GM04503 (cell line): ENCODE measurements around the gene CUL5.
"Not testable (repeated sequence)": the region's sequence is repeated elsewhere in the genome, so short reads cannot be mapped to it uniquely, and the experiment has no call there.

Source experiments
- DNase-seq: peaks from one replicate; pipeline ENCODE4 v3.0.0-alpha.2; 2012; ENCODE audit warnings: low read depth

Gene CUL5

GRCh38 chr11:108025387-108026080 is 16.8 kb downstream of the CUL5 start:
- no peak for DNase-seq

DNA sequence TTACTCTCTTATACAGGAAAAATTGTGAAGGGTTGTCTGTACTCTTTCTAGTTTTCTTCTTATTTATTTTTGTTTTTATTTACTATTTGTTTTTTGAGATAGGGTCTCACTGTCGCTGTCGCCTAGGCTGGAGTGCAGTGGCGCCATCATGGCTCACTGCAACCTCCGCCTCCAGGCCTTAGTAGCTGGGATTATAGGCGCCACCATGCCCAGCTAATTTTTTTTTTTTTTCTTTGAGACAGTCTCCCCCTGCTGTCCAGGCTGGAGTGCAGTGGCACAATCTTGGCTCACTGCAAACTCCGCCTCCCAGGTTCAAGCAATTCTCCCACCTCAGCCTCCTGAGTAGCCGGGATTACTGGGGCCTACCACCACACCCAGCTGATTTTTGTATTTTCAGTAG is 18.4 kb downstream of the CUL5 start:
- no peak for DNase-seq

GRCh38 chr11:108028822-108029441 is 20.2 kb downstream of the CUL5 start:
- DNase-seq = not testable (repeated sequence)

GRCh38 chr11:108031604-108032003 is 22.9 kb downstream of the CUL5 start:
- not testable (repeated sequence) for DNase-seq

DNA sequence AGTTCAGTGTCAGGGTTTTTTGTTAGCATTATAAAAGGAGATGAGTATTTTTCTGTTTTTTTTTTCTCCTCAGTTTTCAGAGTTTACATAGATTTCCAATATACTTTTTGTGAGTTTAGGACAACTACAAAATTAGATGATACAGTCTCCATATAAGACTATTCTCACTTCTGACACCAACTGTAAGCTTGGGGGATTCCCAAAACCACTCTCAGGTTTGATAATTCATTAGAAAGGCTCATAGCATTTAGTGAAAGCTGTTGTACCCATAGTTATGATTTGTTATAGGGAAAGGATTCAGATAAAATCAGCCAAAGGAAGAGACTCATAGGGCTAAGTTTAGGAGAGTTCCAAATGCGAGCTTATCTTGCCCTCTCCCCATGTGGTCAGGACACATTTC is 24.1 kb downstream of the CUL5 start:
- DNase-seq = no peak

DNA sequence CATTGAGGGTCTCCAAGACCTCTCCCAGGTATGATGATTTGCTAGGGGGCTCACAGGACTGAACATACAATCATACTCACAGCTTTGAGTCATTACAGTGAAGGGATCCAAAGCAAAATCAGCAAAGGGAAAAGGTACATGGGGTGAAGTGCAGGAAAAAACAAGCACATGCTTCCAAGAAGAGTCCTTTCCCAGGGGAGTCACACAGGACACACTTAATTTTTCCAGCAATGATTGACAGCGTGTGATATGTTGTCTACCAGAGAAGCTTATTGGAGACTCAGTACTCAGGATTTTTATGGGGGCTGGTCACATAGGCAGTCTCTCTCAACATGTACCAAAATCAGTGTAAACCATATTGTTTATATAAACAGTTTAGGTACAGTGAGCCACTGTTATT is 25.3 kb downstream of the CUL5 start:
- DNase-seq = no peak

GRCh38 chr11:108034952-108035351 is 26.3 kb downstream of the CUL5 start:
- DNase-seq = no peak

- no peak for DNase-seq
Observed at GRCh38 chr11:108035690-108036089, 27.0 kb downstream of the CUL5 start.

DNA sequence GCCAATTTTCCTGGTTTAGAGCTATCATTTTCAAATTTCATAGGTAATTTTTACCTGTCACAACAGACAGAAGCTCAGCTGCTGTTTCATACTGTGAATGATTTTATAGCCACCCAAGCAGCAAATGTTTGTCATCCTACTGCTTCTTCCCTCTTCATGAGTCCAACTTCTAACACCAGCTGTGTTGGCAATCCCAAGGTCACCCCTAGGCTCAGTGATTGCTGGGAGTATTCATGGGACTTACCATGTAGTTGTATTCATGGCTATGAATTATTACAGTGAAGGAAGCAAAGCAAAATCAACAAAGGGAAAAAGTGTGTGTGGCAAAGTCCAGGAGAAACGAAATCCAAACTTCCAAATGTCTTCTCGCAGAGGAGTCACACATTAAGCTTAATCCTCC is 28.5 kb downstream of the CUL5 start:
- no peak for DNase-seq

- peak; percentile 50 for DNase-seq
Observed at GRCh38 chr11:108037636-108038035, 28.9 kb downstream of the CUL5 start.

GRCh38 chr11:108048269-108048668 is 39.6 kb downstream of the CUL5 start:
- no peak for DNase-seq

- DNase-seq = no peak
Observed at GRCh38 chr11:108062336-108062735, 53.6 kb downstream of the CUL5 start.

DNA sequence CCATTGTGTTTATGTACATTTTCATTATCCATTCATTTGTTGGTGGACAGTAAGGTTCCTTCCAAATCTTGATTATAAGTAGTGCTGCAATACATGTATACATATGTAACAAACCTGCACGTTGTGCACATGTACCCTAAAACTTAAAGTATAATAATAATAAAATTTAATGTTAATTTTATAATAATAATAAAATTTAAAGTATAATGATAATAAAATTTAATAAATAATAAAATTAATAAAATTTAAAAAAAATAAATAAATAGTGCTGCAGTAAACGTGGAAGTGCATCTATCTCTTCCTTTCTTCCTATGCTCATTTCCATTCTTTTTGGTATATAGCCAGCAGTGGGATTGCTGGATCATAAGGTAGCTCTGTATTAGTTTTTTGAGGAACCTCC is 54.7 kb downstream of the CUL5 start:
- DNase-seq = no peak

DNA sequence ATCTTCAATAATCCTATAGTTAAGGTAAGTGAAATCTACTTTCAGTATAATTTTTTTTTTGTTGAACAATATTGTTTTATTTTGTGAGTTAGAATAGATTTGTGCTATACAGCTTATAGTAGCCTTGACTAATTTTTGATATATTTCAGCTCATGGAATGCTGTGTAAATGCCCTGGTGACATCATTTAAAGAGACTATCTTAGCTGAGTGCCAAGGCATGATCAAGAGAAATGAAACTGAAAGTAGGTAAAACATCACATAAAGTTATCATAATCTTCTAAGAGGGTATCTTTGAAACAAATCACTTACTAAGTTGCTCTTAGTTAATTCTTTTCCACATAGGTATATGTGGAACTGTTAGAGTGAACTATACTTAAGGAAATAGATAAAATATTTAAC is 61.2 kb downstream of the CUL5 start:
- peak; percentile 21 for DNase-seq

DNA sequence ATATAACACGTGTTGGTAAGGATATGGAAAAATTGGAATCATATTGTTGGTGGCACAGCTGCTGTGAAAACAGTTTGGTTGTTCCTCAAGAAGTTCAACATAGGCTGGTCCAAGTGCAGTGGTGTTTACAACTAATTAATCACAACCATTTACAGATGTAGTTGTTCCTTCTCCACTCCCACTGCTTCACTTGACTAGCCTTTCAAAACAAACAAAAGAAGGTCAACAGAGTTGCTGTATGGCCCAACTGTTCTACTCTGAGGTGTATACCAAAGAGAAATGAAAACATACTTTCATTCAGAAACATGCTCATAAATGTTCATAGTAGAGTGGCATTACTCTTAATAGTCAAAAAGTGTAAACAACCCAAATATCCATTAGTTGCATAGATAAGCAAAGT is 76.1 kb downstream of the CUL5 start:
- DNase-seq = no peak

- no peak for DNase-seq
Observed at GRCh38 chr11:108085672-108086071, 77.0 kb downstream of the CUL5 start.

- no peak for DNase-seq
Observed at GRCh38 chr11:108092134-108092533, 83.4 kb downstream of the CUL5 start.

DNA sequence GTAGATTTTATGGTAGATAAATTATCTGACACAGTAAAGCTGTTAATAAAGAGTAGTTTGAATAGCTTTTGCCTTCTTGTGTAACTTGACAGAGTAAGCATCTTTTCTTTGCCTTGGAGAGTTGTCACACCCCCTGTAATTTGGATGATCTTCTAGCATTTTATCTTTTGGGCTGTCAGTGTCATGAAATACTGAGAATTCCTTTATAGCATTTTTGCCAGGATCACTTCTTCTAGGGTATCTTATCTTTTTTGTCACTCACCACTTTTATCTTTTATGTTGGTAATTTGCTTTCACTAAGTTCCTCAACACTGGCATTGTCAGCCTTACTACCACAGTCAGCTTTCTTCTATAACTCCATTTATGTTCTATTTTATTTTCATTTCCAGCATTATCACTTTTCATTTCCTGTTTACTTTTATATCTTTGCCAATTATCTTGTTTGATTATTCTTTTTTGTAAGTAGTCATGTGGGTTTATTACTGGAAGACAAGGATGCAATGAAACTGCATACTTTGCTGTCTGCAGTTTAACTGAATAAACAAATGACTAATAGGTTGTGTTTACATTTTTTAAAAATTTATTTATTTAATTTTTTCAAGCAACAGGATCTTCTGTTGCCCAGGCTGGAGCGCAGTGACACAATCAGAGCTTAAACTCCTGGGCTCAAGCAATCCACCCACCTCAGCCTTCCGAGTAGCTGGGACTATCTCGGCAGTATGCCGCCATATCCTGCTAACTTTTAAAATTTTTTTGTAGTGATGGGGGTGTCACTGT is 84.6 kb downstream of the CUL5 start:
- no peak for DNase-seq

DNA sequence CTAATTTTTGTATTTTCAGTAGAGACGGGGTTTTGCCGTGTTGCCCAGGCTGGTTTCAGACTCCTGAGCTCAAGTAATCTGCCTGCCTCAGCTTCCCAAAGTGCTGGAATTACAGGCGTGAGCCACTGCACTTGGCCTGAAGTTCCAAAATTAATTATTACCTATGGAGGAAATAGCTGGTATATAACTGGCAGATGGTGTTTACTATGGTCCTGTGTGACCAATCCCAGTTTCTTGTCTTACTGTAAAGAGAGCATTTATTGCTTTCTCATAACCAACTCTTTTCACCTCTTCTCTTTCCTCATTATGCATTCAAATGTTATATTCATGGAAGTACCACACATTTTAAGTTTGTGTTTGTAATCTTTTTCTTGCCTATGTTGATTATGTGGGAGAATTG is 88.5 kb downstream of the CUL5 start:
- no peak for DNase-seq

GRCh38 chr11:108101090-108101775 is 92.5 kb downstream of the CUL5 start:
- DNase-seq = no peak

GRCh38 chr11:108111126-108111525 is 102.4 kb downstream of the CUL5 start:
- DNase-seq = no peak

GRCh38 chr11:108112057-108112456 is 103.4 kb downstream of the CUL5 start:
- DNase-seq = no peak
